Tibial nerve (tissue), 3 donors: Measurements from ENCODE around the gene CDKL5.

ENCODE experiments used
- CTCF ChIP-seq, 5 experiments: fragments of 200-600 bp in 3 of 5; fragments of 450-650 bp in 2 of 5; sonication (generic) in 3 of 5; IDR thresholded peaks; one replicate each; pipeline ENCODE4 v1.5.1; 2016 to 2019; ENCODE audit warnings: antibody characterized with exemption in 5 of 5, mild to moderate bottlenecking in 3 of 5, moderate library complexity in 2 of 5
- POLR2A ChIP-seq, 2 donors: fragments of 450-650 bp; IDR thresholded peaks; one replicate each; pipeline ENCODE4 v1.6.1; 2017; ENCODE audit warnings: antibody characterized with exemption in 2 of 2, mild to moderate bottlenecking in 2 of 2, moderate library complexity in 2 of 2

GRCh38 chrX:18696653-18697052 lies 271.2 kb downstream of the CDKL5 start:
- TF ChIP-seq CTCF (IDR thresholded peaks at IDR 0.05) (no peak), POLR2A (IDR thresholded peaks at IDR 0.05) (no peak)
